Naive thymus-derived CD8-positive, alpha-beta T cell (primary cell): ENCODE measurements around the gene TXLNG. TPM values are rescaled to one million over a fixed set of nuclear protein-coding genes. Genes with fewer than 3 reads are reported as not detected.
A peak's percentile ranks its signal among the peaks of the same experiment; 100 is the strongest.
"Not testable (repeated sequence)": the region's sequence is repeated elsewhere in the genome, so short reads cannot be mapped to it uniquely, and the experiment has no call there.

Experiments used
- ATAC-seq, 2 donors: fragments of 150-1000 bp; cut with Tn5 transposase in 1 of 2; sonication (Bioruptor Pico), chemical (Tn5 transposase) in 1 of 2; 1 replicate in 1 of 2; 2 replicates in 1 of 2; pipeline ENCODE4 v1.10.0; 2021; ENCODE audit warnings: mild to moderate bottlenecking in 2 of 2, moderate library complexity in 2 of 2
- POLR2A ChIA-PET: fragments of 350-600 bp; sonication (Branson Sonifier 250); formaldehyde crosslinking; loops from one replicate; lab custom pipeline; 2021; ENCODE audit warnings: antibody characterized with exemption; lab: Charles Lee
- DNase-seq, 10 donors: peaks; one replicate each; pipeline versions ENCODE4 v3.0.0 to v3.0.0-alpha.2; 2020 to 2022
- H3K27ac Mint-ChIP-seq, 10 donors: one replicate each; pipeline ENCODE4 v1.8.0; 2020 to 2022; ENCODE audit warnings: mild to moderate bottlenecking in 10 of 10, mixed read lengths in 10 of 10, moderate library complexity in 4 of 10, inconsistent platforms in 1 of 10
- H3K27me3 Mint-ChIP-seq, 5 donors: one replicate each; pipeline ENCODE4 v1.8.0; 2021 to 2022; ENCODE audit warnings: mixed read lengths in 5 of 5
- H3K36me3 Mint-ChIP-seq, 3 donors: one replicate each; pipeline ENCODE4 v1.8.0; 2020 to 2022; ENCODE audit warnings: mixed read lengths in 3 of 3, mild to moderate bottlenecking in 2 of 3, inconsistent platforms in 1 of 3
- H3K4me1 Mint-ChIP-seq, 4 donors: one replicate each; pipeline ENCODE4 v1.8.0; 2021 to 2022; ENCODE audit warnings: mixed read lengths in 4 of 4
- H3K4me3 Mint-ChIP-seq, 10 donors: one replicate each; pipeline ENCODE4 v1.8.0; 2020 to 2022; ENCODE audit warnings: mild to moderate bottlenecking in 10 of 10, mixed read lengths in 10 of 10, moderate library complexity in 6 of 10, inconsistent platforms in 1 of 10
- H3K9me3 Mint-ChIP-seq, 9 donors: one replicate each; pipeline ENCODE4 v1.8.0; 2020 to 2022; ENCODE audit warnings: mixed read lengths in 9 of 9, mild to moderate bottlenecking in 3 of 9, inconsistent platforms in 1 of 9, moderate library complexity in 1 of 9
- polyA plus RNA-seq, 3 donors: library from polyadenylated mRNA; unstranded; fragments of 300-500 nt; fragmentation: Illumina TruSeq; gene quantifications; one replicate each; pipeline ENCODE4 v1.2.3, GENCODE V29; 2021
- total RNA-seq, 8 experiments: library from RNA in 2 of 8; stranded (reverse) in 2 of 8; gene quantifications; one replicate each; pipeline ENCODE4 v1.2.3 and lab custom pipeline; 2021 to 2026

TXLNG gene
- total and polyA plus RNA-seq, 5 experiments from 2014 or later: 15.7 to 28.4 (median 26.0) TPM

DNA sequence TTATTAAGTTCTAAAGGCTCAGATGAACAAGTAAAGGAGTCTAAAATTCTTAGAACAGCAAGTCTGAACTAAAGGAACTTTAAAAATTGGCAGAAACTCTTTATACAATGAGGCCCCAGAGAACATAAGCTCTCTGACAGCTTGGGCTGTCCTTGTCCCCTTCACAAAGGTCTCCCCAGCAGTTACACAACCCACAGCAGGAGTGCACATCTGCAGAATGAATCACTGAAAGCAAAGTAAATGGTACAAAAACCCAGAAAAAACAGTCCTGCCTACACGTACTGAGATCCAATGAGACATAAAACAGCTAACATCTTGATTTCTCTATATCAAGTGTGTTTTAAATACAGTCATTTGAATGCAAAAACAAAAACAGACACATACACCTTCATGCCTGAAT, 65.2 kb downstream of the TXLNG start:
- POLR2A ChIA-PET: no interaction called here
- Mint-ChIP-seq H3K27me3 (no peaks in the 10 kb centered on the region), H3K4me3 (no peak overlapping the region), H3K9me3 (no peaks in the 10 kb centered on the region), H3K4me1 (peaks cover 0 to 6% (median 0%) of the 10 kb centered on the region in 4 donors), H3K27ac (peak overlapping the region in 3 of 10 donors; percentile 5 to 68 (median 9)), H3K36me3 (peaks cover 0 to 83% (median 2%) of the 10 kb centered on the region in 3 donors)
- ATAC-seq: no peak
- DNase-seq: no peak

- no peak overlapping the region for H3K4me3 Mint-ChIP-seq
- DNase-seq: no peak
- POLR2A ChIA-PET: no interaction called here
- H3K36me3 Mint-ChIP-seq: peaks cover 2 to 83% (median 3%) of the 10 kb centered on the region in 3 donors
- ATAC-seq: no peak
- peaks cover 0 to 10% (median 0%) of the 10 kb centered on the region in 4 donors for H3K4me1 Mint-ChIP-seq
- peak overlapping the region in 5 of 10 donors; percentile 5 to 76 (median 9) for H3K27ac Mint-ChIP-seq
- H3K27me3 Mint-ChIP-seq: no peaks in the 10 kb centered on the region
- H3K9me3 Mint-ChIP-seq: no peaks in the 10 kb centered on the region
These were observed 65.6 kb downstream of the TXLNG start for GRCh38 chrX:16851827-16852226.

DNA sequence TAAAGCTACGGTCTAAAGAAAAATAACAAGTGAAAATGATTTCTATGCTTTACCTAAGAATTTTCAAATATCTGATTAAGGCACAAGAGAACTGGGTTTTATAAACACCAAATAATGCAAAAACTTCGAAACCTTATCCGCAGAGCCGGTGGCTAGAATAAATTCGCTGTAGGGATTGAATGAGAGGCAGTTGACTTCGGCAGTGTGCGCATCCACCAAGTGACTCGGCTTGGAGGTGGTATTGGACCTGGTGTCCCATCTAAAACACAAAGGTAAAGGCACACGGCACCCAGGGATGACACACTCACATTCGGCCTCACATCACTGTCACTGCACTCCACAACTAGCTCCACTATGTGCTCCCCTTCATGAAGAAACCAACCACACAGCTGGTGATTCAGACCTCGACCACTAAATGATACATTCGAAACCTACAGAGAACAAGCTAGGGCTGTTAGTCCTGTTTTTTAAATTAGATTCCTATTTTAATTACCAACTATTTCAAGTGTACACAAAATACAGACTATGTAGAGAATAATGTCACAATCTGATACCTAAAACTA, 66.4 kb downstream of the TXLNG start:
- H3K9me3 Mint-ChIP-seq: no peaks in the 10 kb centered on the region
- peaks cover 5 to 87% (median 10%) of the 10 kb centered on the region in 3 donors for H3K36me3 Mint-ChIP-seq
- no peak for DNase-seq
- peaks cover 0 to 15% (median 2%) of the 10 kb centered on the region in 4 donors for H3K4me1 Mint-ChIP-seq
- ATAC-seq: no peak
- H3K27me3 Mint-ChIP-seq: no peaks in the 10 kb centered on the region
- H3K27ac Mint-ChIP-seq: peak overlapping the region in 1 of 10 donors; percentile 13
- H3K4me3 Mint-ChIP-seq: no peak overlapping the region
- POLR2A ChIA-PET: no interaction called here

- Mint-ChIP-seq H3K27ac (peak overlapping the region in 1 of 10 donors; percentile 21), H3K36me3 (peaks cover 5 to 85% (median 11%) of the 10 kb centered on the region in 3 donors), H3K4me3 (no peak overlapping the region), H3K4me1 (peaks cover 0 to 15% (median 2%) of the 10 kb centered on the region in 4 donors), H3K27me3 (no peaks in the 10 kb centered on the region), H3K9me3 (no peaks in the 10 kb centered on the region)
- ATAC-seq: no peak
- no peak for DNase-seq
- POLR2A ChIA-PET: no interaction called here
These were observed 67.3 kb downstream of the TXLNG start for GRCh38 chrX:16853537-16853936.

GRCh38 chrX:16855363-16856075, 69.3 kb downstream of the TXLNG start:
- POLR2A ChIA-PET: interaction anchor here (0.6 to 0.7 kb wide), 2 partner anchors 8 to 14 kb away, joined by 4 read pairs; partner anchors contain the start of gene RBBP7
- Mint-ChIP-seq H3K36me3 (peaks cover 8 to 88% (median 14%) of the 10 kb centered on the region in 3 donors), H3K9me3 (no peaks in the 10 kb centered on the region), H3K4me1 (peaks cover 8 to 18% (median 15%) of the 10 kb centered on the region in 4 donors), H3K27ac (peak overlapping the region in 1 of 10 donors; percentile 8), H3K4me3 (no peak overlapping the region), H3K27me3 (no peaks in the 10 kb centered on the region)
- DNase-seq (no peak), ATAC-seq (no peak)

DNA sequence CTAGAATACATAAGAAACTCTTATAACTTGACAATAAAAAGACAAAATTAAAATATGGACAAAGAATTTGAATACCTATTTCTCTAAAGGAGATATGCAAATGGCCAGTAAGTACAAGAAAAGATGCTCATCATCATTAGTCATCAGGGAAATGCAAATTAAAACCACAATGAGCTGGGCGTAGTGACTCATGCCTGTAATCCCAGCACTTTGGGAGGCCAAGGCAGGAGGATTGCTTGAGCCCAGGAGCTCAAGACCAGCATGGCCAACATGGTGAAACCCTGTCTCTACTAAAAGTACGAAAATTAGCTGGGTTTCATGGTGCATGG, 69.8 kb downstream of the TXLNG start:
- Mint-ChIP-seq H3K4me1 (peaks cover 8 to 18% (median 15%) of the 10 kb centered on the region in 4 donors), H3K27ac (peak overlapping the region in 2 of 10 donors; percentile 8 to 37), H3K36me3 (peaks cover 8 to 85% (median 14%) of the 10 kb centered on the region in 3 donors)
- H3K4me3 Mint-ChIP-seq, H3K9me3 Mint-ChIP-seq, H3K27me3 Mint-ChIP-seq, ATAC-seq, DNase-seq: not testable (repeated sequence)
- POLR2A ChIA-PET: interaction anchor here (0.6 to 0.7 kb wide), 2 partner anchors 9 to 14 kb away, joined by 4 read pairs; partner anchors contain the start of gene RBBP7

- Mint-ChIP-seq H3K9me3 (no peaks in the 10 kb centered on the region), H3K4me1 (peaks cover 8 to 19% (median 15%) of the 10 kb centered on the region in 4 donors), H3K4me3 (no peak overlapping the region), H3K36me3 (peaks cover 8 to 82% (median 14%) of the 10 kb centered on the region in 3 donors), H3K27ac (peak overlapping the region in 2 of 10 donors; percentile 19 to 32), H3K27me3 (no peaks in the 10 kb centered on the region)
- ATAC-seq: no peak
- DNase-seq: no peak
- POLR2A ChIA-PET: no interaction called here
These were observed 70.5 kb downstream of the TXLNG start for GRCh38 chrX:16856744-16857143.

- peaks cover 13 to 49% (median 34%) of the 10 kb centered on the region in 4 donors for H3K4me1 Mint-ChIP-seq
- H3K9me3 Mint-ChIP-seq: no peaks in the 10 kb centered on the region
- H3K27ac Mint-ChIP-seq: peak overlapping the region in 1 of 10 donors; percentile 15
- no peak for DNase-seq
- H3K36me3 Mint-ChIP-seq: peaks cover 4 to 55% (median 8%) of the 10 kb centered on the region in 3 donors
- H3K27me3 Mint-ChIP-seq: no peaks in the 10 kb centered on the region
- H3K4me3 Mint-ChIP-seq: no peak overlapping the region
- POLR2A ChIA-PET: no interaction called here
- no peak for ATAC-seq
These were observed 76.6 kb downstream of the TXLNG start for GRCh38 chrX:16862829-16863228.

- Mint-ChIP-seq H3K9me3 (no peaks in the 10 kb centered on the region), H3K36me3 (peaks cover 0 to 26% (median 0%) of the 10 kb centered on the region in 3 donors), H3K27ac (peak overlapping the region in 4 of 10 donors; percentile 15 to 64 (median 53)), H3K27me3 (no peaks in the 10 kb centered on the region), H3K4me3 (peak overlapping the region in 9 of 10 donors; percentile 41 to 99 (median 89)), H3K4me1 (peaks cover 12 to 49% (median 45%) of the 10 kb centered on the region in 4 donors)
- ATAC-seq (no peak), DNase-seq (no peak)
- POLR2A ChIA-PET: interaction anchor here (0.7 to 2.4 kb wide), 2 partner anchors 15 to 54 kb away, joined by 4 to 10 read pairs; no protein-coding TSS in a partner anchor
These were observed 81.7 kb downstream of the TXLNG start for GRCh38 chrX:16867947-16868346.

GRCh38 chrX:16868920-16869319, 82.7 kb downstream of the TXLNG start:
- peak in 1 of 10 donors; percentile 10 for DNase-seq
- Mint-ChIP-seq H3K4me1 (peaks cover 12 to 44% (median 39%) of the 10 kb centered on the region in 4 donors), H3K36me3 (peaks cover 0 to 18% (median 0%) of the 10 kb centered on the region in 3 donors), H3K27me3 (no peaks in the 10 kb centered on the region), H3K27ac (peak overlapping the region; percentile 55 to 95 (median 91)), H3K4me3 (peak overlapping the region; percentile 80 to 99 (median 89)), H3K9me3 (no peaks in the 10 kb centered on the region)
- POLR2A ChIA-PET: interaction anchor here (1.1 to 3.0 kb wide), 3 partner anchors 14 to 149 kb away, joined by 4 to 37 read pairs (median 10); no protein-coding TSS in a partner anchor
- no peak for ATAC-seq

- Mint-ChIP-seq H3K27ac (peak overlapping the region; percentile 90 to 98 (median 98)), H3K27me3 (no peaks in the 10 kb centered on the region), H3K4me3 (peak overlapping the region; percentile 93 to 99 (median 96)), H3K36me3 (peaks cover 0 to 15% (median 0%) of the 10 kb centered on the region in 3 donors), H3K4me1 (peaks cover 12 to 44% (median 38%) of the 10 kb centered on the region in 4 donors), H3K9me3 (no peaks in the 10 kb centered on the region)
- POLR2A ChIA-PET: interaction anchor here (0.5 to 3.0 kb wide), 6 partner anchors 14 to 1014 kb away, joined by 3 to 37 read pairs (median 4); partner anchors contain the start of gene REPS2
- DNase-seq (peak in 9 of 10 donors; percentile 29 to 61 (median 40)), ATAC-seq (peak; percentile 33 to 44)
These were observed 83.3 kb downstream of the TXLNG start for GRCh38 chrX:16869393-16870094.
